GM18507 (cell line): ENCODE results near the gene PIK3CB.
"Not testable (repeated sequence)": the region's sequence is repeated elsewhere in the genome, so short reads cannot be mapped to it uniquely, and the experiment has no call there.

ENCODE experiments used
- DNase-seq: peaks from one replicate; pipeline ENCODE4 v3.0.0; 2011; ENCODE audit warnings: low read depth; ENCODE audit not compliant: insufficient read length; ENCODE audit errors: extremely low spot score
- FAIRE-seq: peaks from 2 replicates; lab custom pipeline; 2011; peaks lifted over from hg19 to GRCh38; lab: Jason Lieb, UNC

Gene PIK3CB

GRCh38 chr3:138849222-138849940, 14.7 kb upstream of the PIK3CB start:
- no peak for FAIRE-seq
- no peak for DNase-seq

GRCh38 chr3:138848696-138849095, 14.0 kb upstream of the PIK3CB start:
- FAIRE-seq (no peak), DNase-seq (no peak)

GRCh38 chr3:138846824-138847223, 12.1 kb upstream of the PIK3CB start:
- not testable (repeated sequence) for DNase-seq, FAIRE-seq

- DNase-seq (no peak), FAIRE-seq (no peak)
Measured at GRCh38 chr3:138846262-138846791, 11.6 kb upstream of the PIK3CB start.

- DNase-seq (no peak), FAIRE-seq (no peak)
Measured at GRCh38 chr3:138845771-138846173, 11.0 kb upstream of the PIK3CB start.

- no peak for FAIRE-seq
- DNase-seq = no peak
Measured at GRCh38 chr3:138845181-138845601, 10.5 kb upstream of the PIK3CB start.

GRCh38 chr3:138842483-138843188, 7.9 kb upstream of the PIK3CB start:
- DNase-seq (peak; percentile 25), FAIRE-seq (no peak)

- not testable (repeated sequence) for FAIRE-seq, DNase-seq
Measured at GRCh38 chr3:138838385-138838784, 3.7 kb upstream of the PIK3CB start.

- DNase-seq, FAIRE-seq: not testable (repeated sequence)
Measured at GRCh38 chr3:138835846-138836245, 1.1 kb upstream of the PIK3CB start.

- FAIRE-seq (no peak), DNase-seq (no peak)
Measured at GRCh38 chr3:138835397-138835757, 649 bp upstream of the PIK3CB start.

- no peak for FAIRE-seq
Measured at GRCh38 chr3:138833899-138834595, 681 bp downstream of the PIK3CB start.

GRCh38 chr3:138832473-138833057, 2.2 kb downstream of the PIK3CB start:
- not testable (repeated sequence) for FAIRE-seq, DNase-seq

More at GRCh38 chr3:138833899-138834595, 681 bp downstream of the PIK3CB start:
- DNase-seq = peak; percentile 32

- DNase-seq (no peak), FAIRE-seq (no peak)
Measured at GRCh38 chr3:138829886-138830510, 4.7 kb downstream of the PIK3CB start.

- DNase-seq = no peak
- FAIRE-seq = no peak
Measured at GRCh38 chr3:138829097-138829496, 5.6 kb downstream of the PIK3CB start.

- DNase-seq (no peak), FAIRE-seq (no peak)
Measured at GRCh38 chr3:138827222-138827621, 7.5 kb downstream of the PIK3CB start.

- no peak for FAIRE-seq
- DNase-seq = no peak
Measured at GRCh38 chr3:138825336-138825735, 9.4 kb downstream of the PIK3CB start.

GRCh38 chr3:138824114-138824506, 10.6 kb downstream of the PIK3CB start:
- no peak for FAIRE-seq
- no peak for DNase-seq

GRCh38 chr3:138820379-138820778, 14.3 kb downstream of the PIK3CB start:
- DNase-seq, FAIRE-seq: not testable (repeated sequence)

- no peak for FAIRE-seq
Measured at GRCh38 chr3:138818185-138818860, 16.4 kb downstream of the PIK3CB start.

More at GRCh38 chr3:138818185-138818860, 16.4 kb downstream of the PIK3CB start:
- no peak for DNase-seq
